K562 (cell line): ENCODE results near the gene USH1G. TPM values are rescaled to one million over a fixed set of nuclear protein-coding genes. Genes with fewer than 3 reads are reported as not detected.

Experiments used
- CEBPZ ChIP-seq: fragments of 150-350 bp; IDR thresholded peaks from 2 replicates; pipeline ENCODE4 v1.6.1; 2014; ENCODE audit warnings: low read depth, mild to moderate bottlenecking, low read length, borderline replicate concordance
- ETV6 ChIP-seq, 3 experiments: fragments of 150-350 bp in 1 of 3; sonication (generic) in 1 of 3; formaldehyde crosslinking in 1 of 3; IDR thresholded peaks; 2 replicates each; pipeline versions ENCODE4 v1.6.1 to v1.8.0; 2014 to 2022; ENCODE audit warnings: borderline replicate concordance in 2 of 3, low read depth in 2 of 3, antibody characterized with exemption in 1 of 3, low read length in 1 of 3, mild to moderate bottlenecking in 1 of 3, missing genetic modification reagents in 1 of 3
- FUS ChIP-seq: fragments of 200-400 bp; formaldehyde crosslinking; optimal IDR thresholded peaks from 2 replicates; pipeline ENCODE3; 2017; ENCODE audit warnings: low read depth, low read length
- HMG20A ChIP-seq: fragments of 450-650 bp; formaldehyde crosslinking; conservative IDR thresholded peaks from 2 replicates; pipeline ENCODE4 v1.4.0; 2020; ENCODE audit warnings: mild to moderate bottlenecking, mixed read lengths
- MEF2A ChIP-seq: IDR thresholded peaks from 2 replicates; pipeline ENCODE4 v1.6.1; 2011; ENCODE audit warnings: low read depth, mild to moderate bottlenecking, low read length, moderate library complexity; ENCODE audit not compliant: control insufficient read depth
- POLR2B ChIP-seq: fragments of 450-650 bp; IDR thresholded peaks from 2 replicates; pipeline ENCODE4 v1.6.1; 2018; ENCODE audit warnings: low read depth; ENCODE audit not compliant: partially characterized antibody
- RBM14 ChIP-seq: fragments of 200-400 bp; formaldehyde crosslinking; IDR thresholded peaks from 2 replicates; pipeline ENCODE4 v1.6.1; 2018; ENCODE audit warnings: low read depth, mild to moderate bottlenecking, low read length, moderate library complexity, borderline replicate concordance; ENCODE audit not compliant: insufficient read depth
- TOE1 ChIP-seq, 2 experiments: fragments of 450-650 bp in 1 of 2; sonication (generic) in 1 of 2; formaldehyde crosslinking in 1 of 2; IDR thresholded peaks; 2 replicates each; pipeline versions ENCODE4 v1.7.1 to v1.8.0; 2016 to 2022; ENCODE audit warnings: borderline replicate concordance in 2 of 2, mild to moderate bottlenecking in 2 of 2, antibody characterized with exemption in 1 of 2, inconsistent platforms in 1 of 2, low read depth in 1 of 2, missing genetic modification reagents in 1 of 2, moderate library complexity in 1 of 2
- polyA plus RNA-seq, 8 experiments: library from polyadenylated mRNA; depleted of rRNA in 4 of 8; stranded (reverse) in 5 of 8; unstranded in 3 of 8; fragments of >200 nt; fragmentation: Nextera tagmentation in 2 of 8; fragmentation: Illumina TruSeq in 1 of 8; extraction: Ambion mirVana in 2 of 8; extraction: Trizol in 1 of 8; gene quantifications; 2 replicates each; pipeline versions ENCODE4 v1.2.1 to v1.2.3, GENCODE V29; 2011 to 2014; ENCODE audit warnings: inconsistent platforms in 1 of 8, missing spikeins in 1 of 8
- total RNA-seq, 7 experiments: library from RNA; depleted of rRNA in 6 of 7; stranded (reverse); fragments of >200 nt in 6 of 7; fragmentation: Illumina TruSeq in 2 of 7; extraction: Trizol in 2 of 7; gene quantifications; 2 replicates each; pipeline versions ENCODE4 v1.2.1 to v1.2.3, GENCODE V29; 2011 to 2021; ENCODE audit warnings: low replicate concordance in 1 of 7

Gene USH1G
- total and polyA plus RNA-seq, 9 of the 15 experiments (the other 6 are each of a cell fraction or from before 2014, with no cell fraction given) = 0.22 to 1.00 (median 0.64) TPM; not detected in 2

- TF ChIP-seq CEBPZ = no peak
- TF ChIP-seq FUS = no peak
- TF ChIP-seq RBM14 = no peak
- TF ChIP-seq MEF2A = no peak
- no peak for TF ChIP-seq HMG20A (CRISPR knock-in tag)
- TF ChIP-seq ETV6 (IDR thresholded peaks at IDR 0.05; ENCODE audit: borderline replicate concordance in 1 of 2, low read depth in 2 of 2, low read length in 1 of 2) = no peak
- TF ChIP-seq ETV6 (CRISPR knock-in tag; IDR thresholded peaks at IDR 0.05; ENCODE audit: borderline replicate concordance) = no peak
- TF ChIP-seq TOE1 (IDR thresholded peaks at IDR 0.05; ENCODE audit: borderline replicate concordance) = no peak
- TF ChIP-seq TOE1 (CRISPR knock-in tag; IDR thresholded peaks at IDR 0.05; ENCODE audit: borderline replicate concordance, low read depth) = no peak
- no peak for TF ChIP-seq POLR2B
- TF ChIP-seq, all 486 proteins: peak for 0
These were observed 5.7 kb upstream of the USH1G start (continued) for GRCh38 chr17:74928786-74929185.
